HG03457 (cell line): ENCODE measurements around the gene SORCS2.

Experiments
- ATAC-seq: cut with Tn5 transposase; IDR thresholded peaks from one replicate; pipeline ENCODE4 v1.9.1; 2021; ENCODE audit warnings: moderate number of reproducible peaks; ENCODE audit not compliant: unreplicated experiment

Gene SORCS2

DNA sequence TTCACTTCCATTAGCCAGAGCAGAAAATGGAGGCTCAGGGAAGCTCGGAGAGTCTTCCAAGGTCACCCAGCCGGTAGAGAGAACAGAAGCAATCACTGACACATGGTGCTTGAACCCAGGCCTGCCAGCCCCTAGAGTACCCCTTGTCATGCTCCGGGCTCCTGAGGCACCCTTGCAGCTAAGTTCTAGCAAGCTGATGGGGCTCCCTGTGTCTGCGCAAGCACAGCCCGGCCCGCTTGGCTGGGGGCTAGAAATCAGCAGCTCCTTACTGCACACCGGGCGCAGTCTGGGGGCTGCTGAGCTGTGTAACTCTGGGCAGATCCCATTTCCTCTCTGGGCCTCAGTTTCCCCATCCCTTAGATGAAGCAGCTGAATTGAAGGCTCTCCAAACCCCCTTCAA lies 344.5 kb downstream of the SORCS2 start:
- no peak for ATAC-seq

DNA sequence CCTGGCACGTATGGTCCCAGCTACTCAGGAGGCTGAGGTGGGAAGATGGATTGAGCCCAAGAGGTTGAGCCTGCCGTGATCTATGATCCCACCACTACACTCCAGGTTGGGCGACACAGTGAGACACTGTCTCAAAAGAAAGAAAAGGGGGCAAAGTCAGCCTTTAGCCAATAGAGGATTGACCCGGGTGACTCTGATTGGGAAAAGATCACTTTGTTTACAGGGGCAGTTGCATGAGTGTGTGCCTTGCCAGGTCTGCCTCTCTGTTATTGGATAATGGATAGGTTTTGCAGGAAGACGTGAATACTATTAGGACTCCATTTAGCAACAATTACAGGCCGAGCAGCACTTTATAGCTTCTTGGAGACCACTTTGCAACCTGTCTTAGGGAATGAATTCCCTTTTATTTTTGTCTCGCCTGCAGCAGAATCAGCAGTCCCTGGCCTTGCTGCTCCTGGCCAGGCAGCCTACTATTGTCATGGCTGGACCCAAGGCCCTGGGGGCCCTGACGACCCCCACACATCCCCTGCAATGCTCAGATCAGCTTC lies 345.6 kb downstream of the SORCS2 start:
- no peak for ATAC-seq

DNA sequence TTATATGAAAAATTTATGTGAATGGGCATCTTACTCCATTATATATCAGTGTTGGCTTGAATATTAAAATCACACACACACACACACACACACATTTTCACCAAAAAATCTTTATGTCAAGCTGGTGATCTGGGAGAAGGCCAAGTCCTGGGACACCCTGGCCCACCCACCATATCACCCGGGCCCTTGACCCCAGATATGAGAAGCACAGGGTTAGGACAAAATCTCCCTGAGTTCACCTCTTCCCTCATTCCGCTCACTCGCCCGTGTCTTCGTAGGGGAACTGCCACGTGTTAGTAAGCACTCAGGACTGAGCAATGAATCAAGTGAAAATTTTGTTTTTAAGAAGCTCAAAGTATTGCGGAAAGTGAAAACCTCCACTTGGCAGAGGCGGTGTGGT lies 346.2 kb downstream of the SORCS2 start:
- ATAC-seq = no peak

DNA sequence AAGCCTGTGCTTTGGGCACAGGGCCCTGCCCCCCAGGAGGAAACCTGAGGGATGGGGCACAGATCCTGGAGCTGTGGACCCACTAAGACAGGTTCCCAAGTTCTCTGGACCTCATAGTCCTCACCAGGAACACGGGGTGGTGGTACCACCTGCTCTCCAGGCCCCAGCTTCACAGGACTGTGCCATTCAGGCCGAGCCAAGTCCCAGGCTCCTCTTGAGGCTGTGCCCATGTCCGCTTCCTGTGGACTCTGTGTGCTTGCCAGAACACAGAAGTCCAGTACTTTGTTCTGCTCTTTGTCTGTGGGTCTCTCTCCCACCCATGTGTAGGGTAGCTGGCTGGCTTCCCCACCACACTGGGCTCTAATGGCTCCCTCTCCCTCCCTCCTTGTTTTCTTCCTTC lies 346.8 kb downstream of the SORCS2 start:
- ATAC-seq = no peak

DNA sequence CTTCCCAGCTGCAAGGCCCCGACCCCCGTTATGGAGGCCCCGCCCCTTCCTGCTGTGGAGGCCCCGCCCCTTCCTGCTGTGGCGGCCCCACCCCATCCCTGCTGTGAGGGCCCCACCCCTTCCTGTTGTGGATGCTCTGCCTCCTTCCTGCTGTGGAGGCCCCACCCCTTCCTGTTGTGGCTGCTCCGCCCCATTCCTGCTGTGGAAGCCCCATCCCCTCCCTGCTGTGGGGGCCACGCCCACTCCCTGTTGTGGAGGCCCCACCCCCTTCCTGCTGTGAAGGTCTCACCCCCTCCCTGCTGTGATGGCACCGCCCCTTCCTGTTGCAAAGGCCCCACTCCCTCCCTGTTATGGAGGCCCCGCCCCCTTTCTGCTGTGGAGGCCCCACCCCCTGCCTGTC lies 347.3 kb downstream of the SORCS2 start:
- ATAC-seq = no peak

DNA sequence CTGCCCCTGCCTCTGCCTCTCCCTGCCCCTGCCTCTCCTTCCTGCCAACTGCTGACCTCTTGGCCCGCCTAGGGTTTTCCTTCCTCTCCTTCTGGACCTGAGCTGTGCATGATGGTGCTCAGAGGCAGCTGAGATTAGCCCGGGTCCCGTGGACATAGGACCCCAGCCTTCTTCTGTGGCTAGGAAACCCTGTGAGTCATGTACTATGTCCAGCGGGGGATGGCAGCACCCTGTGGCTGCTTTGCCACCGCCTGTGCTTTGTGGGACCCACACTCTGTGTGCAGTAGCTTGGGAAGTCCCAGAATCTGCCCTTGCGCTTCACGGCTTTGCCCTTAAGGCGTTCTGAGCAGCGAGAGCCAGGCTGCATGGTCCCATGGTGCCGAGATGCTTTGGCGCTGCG lies 347.9 kb downstream of the SORCS2 start:
- ATAC-seq = no peak

DNA sequence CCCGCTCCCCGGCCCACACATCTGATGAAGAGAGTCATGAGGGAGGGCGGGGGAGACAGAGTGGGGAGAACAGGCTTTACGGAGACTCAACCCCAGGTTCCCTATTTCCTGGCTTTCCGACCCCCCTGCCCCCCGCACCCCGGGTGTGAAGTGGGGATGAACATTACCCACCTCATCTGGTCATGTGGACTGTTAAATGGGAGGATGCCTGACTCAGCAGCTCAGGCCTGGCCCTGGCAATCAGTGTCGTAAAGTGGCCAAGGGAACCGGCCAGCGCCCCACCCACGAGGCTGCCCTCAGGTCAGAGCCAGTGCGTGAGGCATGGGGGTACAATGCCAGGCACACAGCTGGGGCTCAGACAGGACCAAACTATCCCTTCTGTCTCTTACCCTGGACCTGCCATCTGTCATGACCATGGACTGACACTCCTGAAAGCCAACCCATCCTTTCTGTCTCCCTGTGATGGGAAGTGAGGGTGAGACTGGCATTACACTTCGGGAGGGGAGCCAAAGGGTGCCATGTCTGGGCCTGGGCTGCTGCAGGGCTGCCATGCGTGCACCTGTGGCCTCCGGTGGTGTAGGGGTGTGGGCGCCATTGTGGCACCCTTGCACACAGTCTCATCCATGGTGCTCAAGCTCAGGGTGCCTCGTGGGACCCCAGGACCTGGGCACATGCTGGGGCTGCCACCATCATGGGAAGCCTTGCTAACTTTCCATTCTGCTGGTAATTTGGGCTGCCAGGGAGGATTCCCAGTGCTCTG lies 348.5 kb downstream of the SORCS2 start:
- no peak for ATAC-seq

DNA sequence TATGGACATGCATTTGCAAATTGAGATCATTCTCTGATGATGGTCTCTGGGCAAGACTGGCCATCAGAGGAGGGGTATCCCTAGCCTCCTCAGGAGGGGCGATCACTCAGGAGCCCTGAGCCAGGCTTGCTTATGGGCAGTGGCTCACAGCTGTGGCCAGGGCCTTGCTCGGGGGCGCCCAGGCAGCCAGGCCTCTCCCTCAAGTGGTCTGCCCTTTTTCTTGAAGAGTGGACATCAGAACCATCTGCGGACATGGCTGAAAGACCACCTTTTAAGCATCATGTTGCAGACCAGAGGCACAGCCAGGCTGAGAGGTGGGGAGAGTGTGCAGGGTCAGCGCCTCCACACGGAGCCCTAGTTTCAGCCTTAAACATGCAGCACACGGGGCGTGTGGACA lies 349.1 kb downstream of the SORCS2 start:
- no peak for ATAC-seq

DNA sequence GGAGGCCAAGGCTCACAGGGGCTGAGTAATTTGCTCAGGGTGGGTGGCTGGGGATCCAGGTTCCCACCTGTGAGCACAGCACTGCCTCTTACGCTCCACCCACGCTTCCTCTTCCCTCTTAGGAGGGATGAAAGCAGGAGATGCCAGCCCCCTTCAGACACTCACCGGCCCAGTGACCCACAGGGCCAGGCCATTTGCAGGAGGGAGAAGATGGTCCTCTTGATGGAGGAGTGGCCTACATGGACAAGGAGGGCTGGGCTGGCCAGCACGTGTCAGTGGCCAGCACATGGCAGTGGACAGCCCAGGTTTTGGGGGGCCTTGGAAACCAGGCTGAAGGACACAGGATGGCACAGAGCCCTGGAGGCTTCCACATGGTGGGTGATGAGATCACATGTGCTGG lies 350.4 kb downstream of the SORCS2 start:
- ATAC-seq = no peak

DNA sequence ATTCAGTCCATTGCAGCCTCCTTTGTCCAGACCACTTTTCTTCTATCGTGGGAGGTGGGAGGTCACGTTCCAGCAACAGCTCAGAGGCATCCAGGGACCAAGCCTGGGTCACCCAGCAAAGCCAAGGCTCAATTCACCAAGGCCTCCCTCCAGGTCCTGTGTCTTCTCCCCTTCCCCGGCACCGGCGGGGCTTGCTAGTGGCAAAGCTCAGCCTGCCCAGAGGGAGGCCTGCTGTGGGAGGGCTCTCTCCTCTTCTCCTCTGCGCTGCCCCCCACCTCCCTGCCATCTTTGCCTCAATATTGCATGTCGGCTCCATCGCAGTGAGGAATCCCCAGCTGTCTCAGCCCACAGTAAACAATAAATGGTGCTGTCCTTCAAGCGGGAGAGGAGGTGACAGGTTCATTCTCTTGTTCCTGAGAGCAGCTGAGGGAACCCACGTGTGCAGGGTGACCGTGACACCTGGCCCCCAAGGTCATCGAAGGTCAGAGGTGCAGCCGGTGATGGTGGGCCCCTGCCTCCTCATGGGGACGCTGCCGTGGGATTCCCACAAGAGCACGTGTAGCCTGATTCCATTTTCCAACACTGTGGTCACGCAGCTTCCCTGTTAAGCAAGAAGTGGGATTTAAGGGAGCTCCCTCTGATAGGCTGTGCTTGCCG lies 353.9 kb downstream of the SORCS2 start:
- no peak for ATAC-seq

DNA sequence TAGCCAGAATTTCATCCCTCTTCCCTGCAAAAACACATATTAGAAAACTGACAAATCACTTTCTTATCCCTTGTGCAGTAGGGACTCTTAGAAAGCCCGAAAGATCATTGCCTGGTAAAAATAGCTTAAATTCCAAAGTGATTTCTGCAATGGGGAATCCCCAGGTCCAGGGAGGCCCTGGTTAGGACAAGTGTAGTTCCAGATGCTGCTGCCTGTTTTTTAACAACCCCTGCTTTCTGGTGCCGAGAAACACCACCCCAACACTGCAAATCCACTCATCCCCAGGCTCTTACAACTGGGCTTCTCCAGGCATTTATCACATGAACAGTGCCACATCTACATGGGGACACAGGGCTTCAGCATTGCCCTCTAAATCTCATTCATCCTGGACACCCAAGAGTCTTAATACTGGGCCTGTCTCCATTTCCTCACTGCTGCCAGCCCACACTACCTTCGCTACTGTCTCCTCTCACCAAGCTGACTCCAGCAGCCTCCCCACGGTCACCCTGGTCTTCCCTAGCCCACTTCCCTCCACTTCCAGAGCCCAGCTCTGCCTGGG lies 354.6 kb downstream of the SORCS2 start:
- no peak for ATAC-seq

DNA sequence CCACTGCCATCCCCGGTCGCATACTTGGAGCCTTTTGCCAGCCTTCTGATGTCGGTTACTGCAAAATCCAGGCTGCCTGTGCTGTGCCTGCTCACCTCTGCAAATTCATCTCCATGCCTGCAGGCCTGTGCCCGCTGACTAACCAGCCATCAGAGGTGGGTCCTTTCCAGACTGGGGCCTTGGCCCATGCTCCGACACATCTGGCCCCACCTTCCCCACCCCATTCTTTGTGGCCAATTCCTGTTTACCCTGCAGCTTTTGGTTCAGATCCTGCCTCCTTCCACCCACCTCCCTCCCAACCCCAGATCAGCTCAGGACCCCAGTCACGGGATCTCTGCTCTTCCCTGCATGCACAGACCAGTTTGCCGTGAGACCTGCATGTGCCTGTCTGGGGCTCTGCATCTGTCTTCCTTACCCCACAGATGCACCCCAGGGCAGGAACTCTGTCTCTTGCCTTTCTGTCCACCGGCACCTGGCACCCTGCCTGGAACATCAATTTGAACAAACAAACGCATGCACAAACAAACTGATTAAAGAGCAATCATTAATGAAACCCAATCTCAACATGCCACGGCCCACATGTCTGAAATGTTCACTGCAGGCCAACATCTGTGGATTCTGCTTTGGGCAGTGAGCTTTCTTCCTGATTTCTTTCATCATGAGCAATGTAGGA lies 355.2 kb downstream of the SORCS2 start:
- no peak for ATAC-seq

DNA sequence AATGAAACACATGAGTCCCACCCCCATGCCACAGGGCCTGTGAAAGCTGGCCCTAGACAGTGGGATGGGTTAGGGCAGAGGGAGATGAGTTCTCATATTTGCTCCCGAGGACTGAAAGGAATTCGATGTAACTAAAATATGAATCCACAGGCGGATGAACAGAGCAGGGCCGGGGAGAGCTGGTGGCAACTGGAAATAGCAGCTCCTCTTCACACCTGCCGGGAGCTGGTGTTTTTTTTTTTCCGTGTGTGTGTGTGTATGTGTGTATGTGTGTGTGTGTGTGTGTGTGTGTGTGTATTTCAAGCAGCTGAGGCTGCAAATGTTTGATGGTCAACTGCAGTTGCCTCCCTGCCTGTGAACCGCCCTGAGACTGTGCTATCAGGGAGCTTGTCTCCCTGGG lies 357.5 kb downstream of the SORCS2 start:
- no peak for ATAC-seq

DNA sequence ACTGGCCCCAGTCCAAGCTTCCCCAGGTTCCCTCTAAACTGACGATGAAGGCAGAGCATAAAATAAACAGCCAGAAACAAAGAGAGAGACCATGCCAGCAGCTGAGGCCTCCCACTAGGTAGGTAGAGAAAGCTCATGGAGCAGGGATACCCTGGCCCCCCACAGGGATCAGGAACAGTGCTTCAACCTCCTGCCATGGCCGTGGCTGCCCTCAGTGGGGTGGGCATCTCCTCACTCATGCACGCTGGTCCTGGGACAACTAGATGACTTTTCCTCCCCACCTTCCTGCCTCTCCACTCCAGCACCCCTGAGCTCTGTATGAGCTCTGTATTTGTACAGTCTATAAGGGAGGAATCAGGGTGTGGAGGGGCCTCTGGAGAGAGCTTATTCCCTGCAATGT lies 360.1 kb downstream of the SORCS2 start:
- ATAC-seq = no peak

DNA sequence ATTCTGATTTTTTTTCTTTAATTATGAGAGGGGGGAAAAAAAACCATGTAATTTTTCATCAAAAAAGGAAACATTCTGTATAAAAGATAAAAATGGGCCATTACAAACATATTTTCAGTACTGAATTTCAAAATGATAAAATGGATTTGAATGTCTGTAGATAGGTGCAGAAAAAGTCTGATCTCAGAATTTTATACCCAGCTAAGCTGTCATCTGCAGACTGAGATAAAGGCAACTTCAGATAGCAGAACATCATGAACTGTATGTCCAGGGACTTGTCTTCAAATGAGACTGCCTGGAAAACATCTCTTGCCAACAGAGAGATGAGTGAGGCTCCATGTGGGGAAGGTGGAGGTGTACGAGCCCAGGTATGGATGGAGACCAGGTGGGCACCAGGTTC lies 360.9 kb downstream of the SORCS2 start:
- ATAC-seq = no peak

DNA sequence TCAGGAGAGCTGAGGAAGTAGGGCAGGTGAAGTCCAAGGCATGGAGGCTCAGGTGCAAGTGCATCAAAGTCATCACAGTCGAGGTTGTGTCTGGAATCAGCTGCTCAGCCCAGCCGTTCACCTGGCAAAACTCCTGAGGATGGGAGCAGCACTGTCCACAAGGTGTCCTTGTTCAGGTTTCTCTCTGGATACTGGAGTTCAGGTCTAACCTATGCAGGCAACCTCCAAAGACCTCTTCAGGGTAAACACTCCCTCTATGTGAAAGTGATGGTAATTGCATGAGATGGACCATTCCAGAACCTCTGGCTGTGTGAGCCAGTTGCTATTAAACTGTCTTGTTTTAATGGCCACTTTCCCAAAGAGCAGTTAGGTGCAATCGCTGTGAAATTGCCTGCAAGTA lies 362.6 kb downstream of the SORCS2 start:
- no peak for ATAC-seq

DNA sequence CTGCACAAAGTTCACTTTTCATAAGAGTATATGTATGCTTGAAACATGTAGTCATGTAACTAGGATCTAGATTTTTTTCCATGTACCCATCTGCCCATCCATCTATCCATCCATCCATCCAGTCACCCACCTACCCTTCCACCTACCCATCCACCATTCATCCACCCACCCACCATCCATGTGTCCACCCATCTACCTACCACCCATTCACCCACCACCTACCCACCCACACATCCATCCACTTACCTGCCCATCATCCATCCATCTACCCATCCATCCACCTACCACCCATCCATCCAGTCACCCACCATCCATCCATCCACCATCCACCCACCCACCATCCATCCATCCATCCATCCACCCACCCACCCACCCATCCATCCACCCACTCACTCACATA lies 364.2 kb downstream of the SORCS2 start:
- ATAC-seq = no peak

DNA sequence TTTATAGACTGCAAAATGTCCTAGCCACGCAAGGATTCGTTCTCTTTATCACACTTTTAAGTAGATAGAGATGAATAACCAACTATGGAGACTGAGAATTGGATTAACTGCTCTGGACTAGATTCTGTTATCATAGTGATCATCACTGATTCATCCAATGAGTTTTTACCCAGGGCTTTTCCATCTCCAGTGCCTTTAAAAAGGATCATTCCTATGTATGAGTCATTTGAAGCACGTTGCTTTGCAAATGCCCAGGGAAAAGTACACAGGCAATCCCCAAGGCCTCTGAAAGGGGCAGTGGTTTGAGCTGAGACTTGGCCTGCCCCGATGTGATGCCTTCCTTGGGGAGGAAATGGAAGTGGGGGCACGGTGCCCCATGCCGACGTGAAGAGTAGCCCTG lies 365.1 kb downstream of the SORCS2 start:
- no peak for ATAC-seq

DNA sequence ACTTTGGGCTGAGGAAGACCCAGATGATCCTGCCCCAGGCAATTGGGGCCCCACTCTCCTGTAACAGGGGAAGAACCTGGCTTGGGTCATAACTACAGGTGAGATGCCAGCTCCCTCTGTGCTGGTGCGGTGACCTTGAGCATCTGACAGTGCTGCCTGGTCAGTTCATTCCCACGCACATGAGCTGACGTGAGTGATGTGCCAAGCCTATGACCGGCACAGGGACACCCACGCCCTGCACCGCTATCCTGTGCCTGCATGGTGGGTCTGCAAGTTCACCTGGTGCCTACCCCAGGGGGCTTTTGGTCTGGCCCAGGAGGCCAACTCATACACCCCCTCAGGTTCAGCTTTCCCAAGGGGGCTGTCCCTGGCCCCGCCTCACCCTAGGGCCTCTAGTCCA lies 366.1 kb downstream of the SORCS2 start:
- no peak for ATAC-seq

DNA sequence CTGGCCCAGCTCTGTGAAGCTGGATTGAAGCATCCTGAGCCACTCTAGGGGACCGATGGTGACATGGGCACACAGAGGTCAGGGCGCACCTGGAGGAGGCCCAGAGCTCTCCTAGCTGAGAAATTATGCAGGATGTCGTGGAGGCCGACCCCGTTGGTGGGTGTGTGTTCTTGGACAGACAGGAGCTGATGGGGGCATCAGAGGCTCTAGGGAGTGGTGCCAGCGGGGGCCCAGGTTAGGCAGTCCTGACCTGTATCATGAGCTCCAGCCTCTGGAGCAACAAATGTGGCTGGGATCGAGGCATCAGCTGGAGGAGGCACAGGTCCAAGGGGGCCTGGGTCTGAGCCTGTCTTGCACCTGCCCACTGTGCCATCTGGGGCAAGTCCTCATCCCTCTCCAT lies 367.0 kb downstream of the SORCS2 start:
- ATAC-seq = no peak

DNA sequence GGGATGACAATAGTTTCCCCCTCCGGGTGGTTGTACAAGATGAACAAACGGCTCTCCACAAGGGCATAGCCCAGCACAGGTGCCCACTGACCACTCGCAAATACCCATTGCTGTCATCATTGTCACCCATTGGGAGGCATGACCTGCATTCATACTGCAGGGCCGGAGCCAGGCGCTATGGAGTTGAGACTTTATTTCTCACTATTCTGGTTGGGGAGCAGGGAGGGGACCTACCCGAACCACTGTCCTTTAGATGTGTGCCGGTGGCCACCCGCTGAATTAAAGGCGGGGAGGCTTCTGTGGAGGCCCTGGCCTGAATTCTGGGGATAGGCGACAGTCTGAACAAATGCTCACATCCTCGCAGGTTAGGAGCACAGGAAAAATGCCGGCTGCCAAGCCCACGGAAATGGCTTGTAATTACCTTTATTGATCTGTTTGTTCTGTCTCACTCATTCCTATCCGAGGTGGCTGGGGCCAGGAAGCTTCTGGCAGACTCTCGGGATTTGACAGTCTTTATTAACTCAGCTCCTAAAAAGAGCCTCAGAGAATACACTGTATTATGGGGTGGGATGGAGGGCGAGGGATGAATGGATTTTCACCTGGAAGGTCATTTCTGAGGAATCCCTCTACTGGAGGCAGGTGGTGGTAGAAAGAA lies 367.5 kb downstream of the SORCS2 start:
- ATAC-seq = no peak
